ENCODE results near the gene MOB3C. TPM values are rescaled to one million over a fixed set of nuclear protein-coding genes. Genes with fewer than 3 reads are reported as not detected.
A peak's percentile ranks its signal among the peaks of the same experiment; 100 is the strongest.

The MOB3C gene
- polyA plus RNA-seq, 1 donor: 12.3 TPM

DNA sequence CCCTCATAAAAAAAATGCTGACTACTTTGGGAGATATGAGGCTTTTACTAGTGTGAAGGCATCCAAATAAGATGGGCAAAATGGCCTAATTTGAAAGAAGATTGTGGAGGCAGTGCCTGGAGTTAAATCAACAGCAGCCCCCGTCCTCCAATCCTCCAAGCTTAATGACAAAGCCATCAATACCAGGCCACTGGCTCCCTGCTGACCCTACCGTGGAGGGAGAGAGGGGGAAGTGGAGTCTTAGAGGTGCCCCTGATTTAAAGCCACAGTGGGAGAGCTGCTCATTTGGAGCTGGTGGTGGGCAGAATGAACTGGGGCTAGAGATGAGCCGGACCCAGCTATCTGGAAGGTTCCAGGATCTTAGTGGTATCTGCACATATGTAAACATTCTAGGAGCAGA is 40.8 kb downstream of the MOB3C start:
- DNase-seq: no peak

DNA sequence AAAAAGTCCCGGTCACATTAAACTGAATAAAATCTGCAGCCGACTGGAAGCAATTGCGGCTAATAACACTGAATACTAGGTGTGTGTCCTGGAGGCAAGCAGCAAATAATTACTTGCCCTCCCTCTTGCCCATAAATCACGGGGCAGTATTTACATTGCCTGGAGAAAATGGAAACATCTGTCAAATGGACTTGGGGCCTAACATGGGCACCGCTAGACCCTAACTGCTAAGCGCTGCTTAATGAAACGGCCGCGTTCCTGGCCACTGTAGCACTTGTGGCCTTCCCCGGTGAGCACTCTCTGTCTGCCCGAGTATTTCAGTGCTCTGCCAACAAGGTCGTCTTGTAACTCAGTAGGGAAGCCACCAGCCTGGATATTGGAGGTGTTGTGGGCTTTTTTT is 41.3 kb downstream of the MOB3C start:
- DNase-seq: peak; percentile 18

DNA sequence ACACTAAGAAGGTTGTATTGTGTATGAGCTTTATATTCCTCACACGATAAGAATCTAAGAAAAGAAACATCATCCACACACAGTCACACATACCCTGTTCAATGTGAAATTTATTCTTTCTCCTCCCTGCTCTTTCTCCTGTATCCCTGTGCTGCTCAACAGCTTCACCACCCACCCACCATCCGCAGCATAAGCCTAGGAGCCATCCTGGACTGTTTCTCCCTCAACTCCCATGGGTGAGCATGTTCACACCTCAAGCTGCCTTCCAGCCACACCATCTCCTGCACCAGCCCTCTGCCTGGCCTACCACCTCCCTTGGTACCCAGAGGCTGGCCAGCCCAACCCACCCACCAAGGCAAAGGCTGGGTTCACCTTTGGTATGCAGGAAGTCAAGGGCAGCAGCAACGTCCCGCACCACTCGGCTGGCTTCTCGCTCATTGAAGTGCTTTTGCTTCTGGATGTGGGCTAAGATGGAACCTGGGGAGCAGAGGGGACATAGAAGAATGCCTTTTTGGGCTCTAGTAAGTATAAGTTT is 44.9 kb downstream of the MOB3C start:
- DNase-seq: no peak

DNA sequence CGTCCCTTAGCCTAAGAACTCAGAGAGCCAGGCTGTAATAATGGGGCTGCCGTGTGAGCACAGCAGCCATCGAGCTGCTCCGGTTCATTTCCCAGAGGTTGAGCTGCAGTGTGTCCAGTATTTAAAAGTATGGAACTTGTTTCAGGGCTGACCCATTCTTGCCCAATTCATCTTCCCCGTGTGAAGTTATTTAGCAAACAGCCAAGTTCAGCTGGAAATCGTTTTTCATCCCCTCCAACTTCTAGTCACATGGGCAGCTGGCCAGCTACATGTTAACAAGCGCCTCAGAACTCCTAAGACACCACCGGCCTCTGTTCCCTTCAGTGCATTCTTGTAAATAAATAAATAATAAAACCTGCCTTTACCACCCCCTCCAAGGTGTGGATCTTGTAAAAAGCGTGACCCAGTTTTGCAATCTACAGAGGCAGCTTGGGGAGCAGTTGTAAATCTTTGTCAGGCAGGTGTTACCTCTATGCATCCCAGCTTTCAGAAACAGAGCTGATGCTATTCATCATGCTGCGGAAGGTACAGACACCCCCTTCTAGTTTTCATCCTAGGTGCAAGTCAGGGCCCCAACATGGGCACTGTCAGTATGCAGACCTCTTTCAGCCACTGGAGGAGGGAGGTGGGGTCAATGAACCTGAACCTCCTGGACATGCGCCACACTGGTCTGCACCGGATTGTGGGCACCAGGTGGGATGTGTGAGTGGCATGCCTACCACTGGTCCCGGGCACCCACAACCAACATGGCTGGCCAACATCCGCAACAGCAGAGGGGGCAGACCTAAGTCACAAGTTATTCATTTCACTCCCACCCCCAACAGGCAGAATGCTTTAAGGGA is 46.5 kb downstream of the MOB3C start:
- peak; percentile 41 for DNase-seq

DNA sequence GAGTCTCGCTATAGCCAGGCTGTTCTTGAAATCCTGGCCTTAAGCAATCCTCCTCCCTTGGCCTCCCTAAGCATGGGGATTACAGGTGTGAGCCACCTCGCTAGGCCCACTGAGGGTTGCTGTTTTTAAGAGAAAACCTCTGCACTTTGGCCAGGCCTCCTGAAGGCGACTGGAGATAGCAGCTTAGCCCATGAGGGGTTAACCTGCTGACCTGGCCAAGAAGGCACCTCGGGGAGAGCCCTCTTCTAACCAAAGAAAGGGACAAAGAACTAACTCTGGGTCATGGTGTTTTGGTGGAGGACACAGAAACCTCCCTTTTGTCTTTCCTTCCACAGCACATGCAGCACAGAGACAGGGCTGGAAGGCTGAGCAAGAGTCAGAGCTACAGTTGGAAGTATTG is 47.5 kb downstream of the MOB3C start:
- no peak for DNase-seq

DNA sequence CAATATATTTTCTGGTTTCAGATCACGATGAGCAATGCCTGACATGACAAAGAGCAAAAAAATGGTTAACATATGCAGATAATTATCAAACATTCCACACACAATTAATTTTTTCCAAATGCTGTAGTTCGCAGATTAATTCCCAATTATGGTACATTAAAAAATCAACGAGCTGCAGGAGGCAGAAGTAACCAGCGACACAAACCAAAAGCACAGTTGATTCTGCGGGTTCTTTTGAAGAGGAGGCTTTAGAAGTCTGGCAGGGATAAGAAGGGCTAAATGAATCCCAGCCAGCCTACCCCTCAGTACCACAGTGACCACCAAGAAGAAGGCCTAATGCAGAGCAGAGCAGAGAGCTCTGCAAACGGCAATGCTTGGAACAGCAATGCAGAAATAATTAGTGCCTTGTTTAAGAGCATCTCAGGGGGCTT is 48.1 kb downstream of the MOB3C start:
- DNase-seq: no peak

DNA sequence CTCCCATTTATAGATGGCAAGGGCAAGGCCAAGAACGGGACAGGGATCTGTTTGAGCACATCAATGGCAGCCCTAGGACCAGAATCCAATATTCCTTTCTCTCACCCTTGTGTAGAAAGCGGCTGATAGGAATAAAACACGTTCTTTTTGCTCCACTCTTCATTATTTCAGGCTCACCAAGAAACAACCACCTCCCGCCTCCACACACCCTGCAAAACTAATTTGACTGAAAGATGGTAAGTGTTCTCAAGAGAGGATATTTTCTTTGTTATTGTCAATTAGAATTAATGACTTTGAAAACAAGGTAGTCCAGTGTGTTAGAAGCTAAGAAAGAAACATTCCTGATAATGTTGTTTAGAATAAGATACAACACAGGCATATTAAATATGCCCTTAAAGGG is 53.3 kb downstream of the MOB3C start:
- no peak for DNase-seq

DNA sequence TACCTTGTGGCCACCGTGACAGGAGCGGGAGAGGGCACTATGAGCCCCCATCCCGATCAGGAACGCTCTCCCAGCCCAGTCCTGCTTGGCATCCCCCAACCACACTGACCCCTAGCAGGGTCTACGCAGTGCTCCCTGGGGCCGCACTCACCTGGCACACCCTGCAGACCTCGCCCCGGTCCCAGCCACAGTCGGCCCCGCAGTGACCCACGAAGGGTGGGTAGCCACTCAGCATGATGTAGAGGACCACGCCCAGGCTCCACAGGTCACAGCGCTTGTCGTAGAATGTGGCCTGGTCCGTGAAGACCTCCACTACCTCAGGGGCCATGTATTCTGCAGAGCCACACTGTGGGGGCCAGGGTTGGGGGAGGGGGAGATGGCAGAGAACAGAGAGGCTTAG is 54.1 kb downstream of the MOB3C start:
- no peak for DNase-seq

DNA sequence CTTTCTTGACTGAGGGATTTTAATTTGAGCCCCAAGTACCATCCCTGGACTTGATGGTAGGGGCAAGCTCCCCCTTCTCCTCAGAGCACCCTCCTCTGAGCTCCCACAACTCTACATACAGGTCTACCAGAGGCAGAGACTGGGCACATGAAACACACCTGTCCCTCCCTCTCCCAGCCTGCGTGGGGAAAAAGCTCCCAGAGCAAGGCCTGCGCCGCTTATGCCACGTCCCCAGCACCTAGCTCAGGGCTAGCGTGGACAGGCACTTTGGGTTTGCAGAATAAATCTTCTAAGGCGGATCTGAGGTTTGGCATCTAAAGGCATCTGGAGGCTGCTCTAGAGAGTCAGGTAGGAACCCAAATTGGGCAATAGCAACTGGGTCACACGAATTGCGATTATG is 57.6 kb downstream of the MOB3C start:
- DNase-seq: no peak

DNA sequence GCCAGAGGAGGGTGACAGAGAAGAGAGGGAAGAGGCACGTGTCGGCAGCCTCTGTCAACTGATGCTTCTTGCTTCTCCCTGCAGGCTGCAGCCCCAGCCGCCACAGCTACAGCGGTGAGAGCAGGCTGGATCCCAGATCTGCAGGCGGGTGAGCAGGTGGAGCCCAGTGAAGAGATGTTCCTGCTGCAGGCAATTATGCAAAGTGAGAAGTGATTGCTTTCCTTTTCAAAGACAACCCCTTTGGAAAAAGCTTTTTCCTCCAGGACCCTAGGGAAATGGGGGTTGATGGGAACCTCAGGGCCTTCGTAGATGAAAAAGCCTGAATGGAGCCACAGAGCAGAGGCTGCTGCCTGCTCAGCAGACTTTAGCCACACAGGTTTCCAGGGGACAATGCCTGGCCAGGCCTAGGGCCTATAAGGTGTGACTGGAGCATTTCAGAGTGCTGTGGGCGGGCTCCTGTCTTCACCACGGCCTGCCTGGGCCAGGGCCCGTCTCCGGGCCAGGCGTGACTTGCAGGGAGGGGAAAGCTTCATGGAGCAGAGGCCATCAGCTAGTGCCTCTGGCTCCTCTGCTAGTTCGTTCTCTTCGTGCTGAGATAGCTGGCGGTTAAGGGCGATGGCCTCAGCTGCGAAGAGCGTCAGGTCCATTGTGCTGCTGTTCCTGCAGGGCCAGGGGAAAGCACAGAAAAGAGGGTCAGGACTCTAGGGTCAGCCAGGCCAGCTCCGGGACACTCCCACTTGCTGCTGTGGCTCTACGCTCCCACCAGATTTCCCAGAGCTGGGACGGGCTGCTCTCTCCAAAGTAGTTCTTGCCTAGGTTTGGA is 58.3 kb downstream of the MOB3C start:
- no peak for DNase-seq

Other genes with a start within 250 kb of the MOB3C start
- 21.4 TPM for gene FAAH, start 222.5 kb downstream of the MOB3C start, polyA plus RNA-seq (ENCODE audit: insufficient read length)
- gene DMBX1, start 127.0 kb downstream of the MOB3C start, polyA plus RNA-seq (ENCODE audit: insufficient read length): not detected
- gene KNCN, start 65.2 kb downstream of the MOB3C start, polyA plus RNA-seq (ENCODE audit: insufficient read length): not detected
- gene MKNK1, start 12.5 kb downstream of the MOB3C start, polyA plus RNA-seq (ENCODE audit: insufficient read length): 37.2 TPM
- gene ATPAF1, start 51.6 kb upstream of the MOB3C start, polyA plus RNA-seq (ENCODE audit: insufficient read length): 111 TPM
- 0.62 TPM for gene TEX38, start 55.0 kb upstream of the MOB3C start, polyA plus RNA-seq (ENCODE audit: insufficient read length)
- gene EFCAB14, start 102.3 kb upstream of the MOB3C start, polyA plus RNA-seq (ENCODE audit: insufficient read length): 109 TPM
- gene CYP4B1, start 182.2 kb upstream of the MOB3C start, polyA plus RNA-seq (ENCODE audit: insufficient read length): 2.2 TPM

All from left kidney (tissue), 2 donors.